GM19372 (cell line): ENCODE measurements around the gene CAMK2G.

Experiments
- ATAC-seq: cut with Tn5 transposase; IDR thresholded peaks from one replicate; pipeline ENCODE4 v1.9.1; 2021; ENCODE audit warnings: mild to moderate bottlenecking, low read depth, moderate library complexity; ENCODE audit not compliant: unreplicated experiment

The CAMK2G gene

GRCh38 chr10:73865459-73866442 lies 8.6 kb downstream of the CAMK2G start:
- peak; percentile 73 for ATAC-seq

GRCh38 chr10:73865107-73865458 lies 9.3 kb downstream of the CAMK2G start:
- ATAC-seq = no peak

DNA sequence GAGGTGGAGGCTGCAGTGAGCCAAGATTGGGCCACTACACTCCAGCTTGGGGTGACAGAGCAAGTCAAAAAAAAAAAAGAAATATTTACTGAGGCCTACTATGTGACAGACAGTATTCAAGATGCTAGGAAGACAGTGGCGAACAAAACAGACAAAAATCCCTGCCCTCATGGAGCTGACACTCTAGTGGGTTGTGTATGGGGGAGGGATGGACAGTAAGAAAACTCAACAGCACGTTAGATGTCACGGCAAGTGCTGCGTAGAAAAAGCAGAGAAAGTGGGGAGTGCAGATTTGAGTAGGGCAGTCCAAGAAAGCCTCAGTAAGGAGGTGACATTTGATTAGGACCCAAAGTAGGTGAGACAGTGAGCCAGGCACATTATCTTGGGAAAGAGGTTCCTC lies 10.1 kb downstream of the CAMK2G start:
- ATAC-seq = no peak

DNA sequence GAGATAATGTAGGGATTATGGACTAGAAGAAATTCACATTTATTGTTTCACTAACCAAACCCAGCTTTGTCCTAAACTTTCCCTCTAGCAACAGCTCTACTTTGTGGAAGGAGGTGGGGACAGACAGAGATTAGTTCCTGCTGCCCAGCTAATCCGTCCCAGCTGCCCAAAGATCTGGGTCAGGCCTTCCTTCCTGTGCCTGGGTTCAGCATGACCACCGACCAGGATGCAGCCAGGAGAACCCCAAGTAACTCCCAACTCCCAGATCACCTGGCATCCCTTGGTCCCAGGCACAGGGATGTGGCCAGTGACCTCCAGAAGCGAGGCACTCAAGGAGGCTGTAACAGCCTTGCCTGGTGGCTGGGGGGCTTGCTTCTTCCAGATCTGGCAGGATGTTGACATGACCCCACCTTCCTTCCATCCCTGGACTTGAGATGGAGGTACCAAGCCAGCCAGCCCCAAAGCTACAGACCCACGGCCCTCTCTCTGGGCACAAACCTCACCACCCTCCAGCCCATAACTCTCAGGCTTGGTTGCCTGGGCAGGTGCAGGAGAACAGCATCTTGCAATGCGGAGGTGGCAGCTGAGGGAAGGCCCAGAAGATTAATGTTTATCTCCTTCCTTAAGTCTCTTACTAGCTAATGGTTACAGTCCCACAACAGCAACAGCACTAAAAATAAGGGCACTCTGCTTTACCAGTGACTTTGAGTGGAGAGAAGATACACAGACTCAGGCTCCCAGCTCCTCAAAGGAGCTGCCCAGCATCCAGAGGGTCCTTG lies 11.1 kb downstream of the CAMK2G start:
- ATAC-seq = no peak

GRCh38 chr10:73862011-73862410 lies 12.3 kb downstream of the CAMK2G start:
- no peak for ATAC-seq

- no peak for ATAC-seq
Observed at GRCh38 chr10:73859784-73860491, 14.4 kb downstream of the CAMK2G start.

GRCh38 chr10:73859428-73859783 lies 14.9 kb downstream of the CAMK2G start:
- ATAC-seq = no peak

- ATAC-seq = no peak
Observed at GRCh38 chr10:73858750-73859427, 15.5 kb downstream of the CAMK2G start.

- ATAC-seq = no peak
Observed at GRCh38 chr10:73858013-73858708, 16.2 kb downstream of the CAMK2G start.

DNA sequence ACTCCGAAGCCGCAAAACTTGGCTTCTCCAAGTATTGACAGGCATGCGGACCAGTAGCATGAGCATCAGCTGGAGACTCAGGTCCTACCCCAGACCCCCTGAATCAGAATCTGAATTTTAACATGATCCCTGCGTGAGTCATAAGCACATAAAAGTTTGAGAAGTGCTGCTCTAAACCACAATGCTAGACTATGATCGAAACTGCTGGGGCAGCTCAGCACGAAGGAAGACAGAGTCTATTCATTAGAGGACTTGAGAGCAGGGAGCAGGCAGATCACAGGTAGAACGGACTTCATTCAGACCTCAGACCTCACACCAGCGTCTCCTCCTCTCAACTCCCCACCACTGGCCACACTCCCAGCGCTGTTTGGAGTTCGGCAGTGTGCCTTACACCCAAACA lies 16.9 kb downstream of the CAMK2G start:
- ATAC-seq = no peak

GRCh38 chr10:73856261-73856660 lies 18.1 kb downstream of the CAMK2G start:
- no peak for ATAC-seq

- ATAC-seq = no peak
Observed at GRCh38 chr10:73855413-73855812, 18.9 kb downstream of the CAMK2G start.

DNA sequence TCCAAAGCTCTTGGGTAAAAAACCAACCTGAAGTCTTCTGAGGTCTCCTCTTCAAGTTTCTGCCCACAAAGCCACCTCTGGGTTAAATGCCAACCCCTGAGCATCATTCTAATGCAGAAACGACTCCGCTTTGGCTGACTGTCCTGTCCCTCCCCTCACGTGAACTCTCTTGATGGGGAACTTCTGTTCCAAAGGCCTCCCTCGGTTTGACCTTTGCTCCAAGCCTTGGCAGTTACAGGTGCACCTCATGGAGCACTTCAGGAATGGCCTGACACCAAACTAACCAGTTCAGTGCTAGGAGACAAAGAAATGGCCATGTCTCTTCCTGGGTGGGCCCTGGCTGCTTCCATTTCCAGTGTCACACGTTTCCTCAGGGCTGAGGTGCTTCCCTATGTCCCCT lies 20.0 kb downstream of the CAMK2G start:
- ATAC-seq = no peak

- no peak for ATAC-seq
Observed at GRCh38 chr10:73853196-73853595, 21.2 kb downstream of the CAMK2G start.

DNA sequence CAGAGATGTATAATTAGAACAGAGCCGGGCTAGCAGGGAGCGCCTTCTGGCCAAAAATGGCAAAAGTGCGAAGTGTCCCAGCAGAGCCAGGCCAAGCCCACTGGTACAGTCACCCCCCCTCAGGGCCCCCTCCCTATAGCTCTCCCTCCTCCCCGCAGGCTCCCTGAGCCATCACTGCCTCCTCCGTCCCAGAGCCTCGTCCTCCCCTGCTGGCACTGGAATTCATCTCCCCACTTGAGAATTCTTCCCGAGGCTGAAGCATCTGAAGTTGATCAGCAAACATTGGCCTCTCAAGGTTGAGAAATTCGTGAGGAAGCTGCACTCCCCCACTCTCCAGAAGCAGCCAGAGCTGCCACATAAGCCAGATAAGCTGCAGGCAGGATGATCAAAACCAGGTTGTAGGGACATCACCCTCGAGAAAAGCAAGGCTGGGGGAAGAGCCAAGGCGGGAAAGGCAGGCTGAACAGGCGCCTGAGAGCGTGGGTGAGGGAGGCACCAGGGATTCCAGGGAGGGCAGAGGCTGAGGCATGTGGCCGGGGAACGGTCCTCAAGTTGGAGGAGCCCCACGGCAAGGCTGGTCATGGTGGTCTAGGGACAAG lies 23.4 kb downstream of the CAMK2G start:
- ATAC-seq = no peak

GRCh38 chr10:73850211-73850610 lies 24.1 kb downstream of the CAMK2G start:
- ATAC-seq = no peak

- ATAC-seq = peak; percentile 94
Observed at GRCh38 chr10:73848821-73849489, 25.4 kb downstream of the CAMK2G start.

- no peak for ATAC-seq
Observed at GRCh38 chr10:73847031-73847430, 27.3 kb downstream of the CAMK2G start.

- ATAC-seq = no peak
Observed at GRCh38 chr10:73843261-73843660, 31.1 kb downstream of the CAMK2G start.
